Common myeloid progenitor, CD34-positive (primary cell): ENCODE data around the gene HHAT.
A peak's percentile ranks its signal among the peaks of the same experiment; 100 is the strongest.

Experiments used
- CTCF ChIA-PET: fragments of 350-600 bp; sonication (Branson Sonifier 250); formaldehyde crosslinking; loops from one replicate; lab custom pipeline; 2021; ENCODE audit warnings: antibody characterized with exemption; lab: Charles Lee
- POLR2A ChIA-PET: fragments of 350-600 bp; sonication (Branson Sonifier 250); formaldehyde crosslinking; loops from one replicate; lab custom pipeline; 2021; ENCODE audit warnings: antibody characterized with exemption; lab: Charles Lee
- DNase-seq, 3 donors: peaks; one replicate each; pipeline versions ENCODE4 v3.0.0 to v3.0.0-alpha.2; 2013
- H3K27ac ChIP-seq, 2 experiments: 1 replicate in 1 of 2; 2 replicates in 1 of 2; pipeline ENCODE4 v1.7.0; 2013; ENCODE audit warnings: inconsistent platforms in 2 of 2, low read length in 2 of 2, mild to moderate bottlenecking in 2 of 2, low read depth in 1 of 2, moderate library complexity in 1 of 2; ENCODE audit not compliant: severe bottlenecking in 2 of 2, insufficient read depth in 1 of 2, poor library complexity in 1 of 2
- H3K27me3 ChIP-seq, 5 experiments: replicated peaks in 2 of 5; 1 replicate in 3 of 5; 2 replicates in 2 of 5; pipeline versions ENCODE4 v1.6.1 to v1.7.0; 2013; ENCODE audit warnings: low read length in 4 of 5, mild to moderate bottlenecking in 2 of 5, moderate library complexity in 2 of 5, inconsistent platforms in 1 of 5; ENCODE audit not compliant: insufficient read depth in 5 of 5, control insufficient read depth in 4 of 5
- H3K36me3 ChIP-seq, 4 experiments: 1 replicate in 2 of 4; 2 replicates in 2 of 4; pipeline versions ENCODE4 v1.6.1 to v1.7.0; 2013; ENCODE audit warnings: low read length in 3 of 4, control low read depth in 1 of 4, mild to moderate bottlenecking in 1 of 4; ENCODE audit not compliant: control insufficient read depth in 4 of 4, insufficient read depth in 4 of 4
- H3K4me1 ChIP-seq, 4 experiments: 1 replicate in 3 of 4; 2 replicates in 1 of 4; pipeline versions ENCODE4 v1.6.1 to v1.7.1; 2013; ENCODE audit warnings: low read length in 3 of 4, mild to moderate bottlenecking in 3 of 4, control low read depth in 1 of 4, inconsistent platforms in 1 of 4, moderate library complexity in 1 of 4; ENCODE audit not compliant: control insufficient read depth in 4 of 4, insufficient read depth in 4 of 4; ENCODE audit errors: control extremely low read depth in 1 of 4
- H3K4me3 ChIP-seq, 7 experiments: 1 replicate in 4 of 7; 2 replicates in 3 of 7; pipeline versions ENCODE4 v1.5.1 to v1.7.0; 2013; ENCODE audit warnings: mild to moderate bottlenecking in 7 of 7, low read length in 6 of 7, moderate library complexity in 6 of 7, inconsistent platforms in 2 of 7, low read depth in 2 of 7, control low read depth in 1 of 7; ENCODE audit not compliant: insufficient read depth in 4 of 7, control insufficient read depth in 1 of 7; ENCODE audit errors: extremely low read depth in 1 of 7
- H3K9me3 ChIP-seq, 5 experiments: 1 replicate in 4 of 5; 2 replicates in 1 of 5; pipeline versions ENCODE4 v1.6.1 to v1.7.1; 2013; ENCODE audit warnings: low read length in 4 of 5, mild to moderate bottlenecking in 2 of 5, inconsistent platforms in 1 of 5, low read depth in 1 of 5, moderate library complexity in 1 of 5; ENCODE audit not compliant: control insufficient read depth in 4 of 5, insufficient read depth in 2 of 5; ENCODE audit errors: control extremely low read depth in 1 of 5
- WGBS: methylation state at CpG from one replicate; pipeline ENCODE4 v1.1.5; 2013; ENCODE audit not compliant: insufficient coverage; 5-methylcytosine and 5-hydroxymethylcytosine counted together

The HHAT gene

GRCh38 chr1:210556475-210556874 lies 227.8 kb downstream of the HHAT start:
- H3K4me1 ChIP-seq, result peaks cover 0 to 8% (median 4%) of the 10 kb centered on the region in 4 experiments
- H3K27ac ChIP-seq, result no peak overlapping the region
- DNase-seq, result peak in 1 of 3 donors; percentile 1
- WGBS, result 83% methylated on average over 1 of the region's 1 CpG
- no peaks in the 10 kb centered on the region for H3K9me3 ChIP-seq
- no peak overlapping the region for H3K4me3 ChIP-seq
- ChIA-PET CTCF (interaction anchor here (0.7 kb wide), 1 partner anchor 10 kb away, joined by 3 read pairs; no protein-coding TSS in a partner anchor), POLR2A (no interaction called here)
- no peaks in the 10 kb centered on the region for H3K27me3 ChIP-seq
- no peaks in the 10 kb centered on the region for H3K36me3 ChIP-seq

- 94% methylated on average over 3 of the region's 7 CpGs for WGBS
- H3K27ac ChIP-seq, result no peak overlapping the region
- POLR2A ChIA-PET, result no interaction called here
- H3K4me3 ChIP-seq, result no peak overlapping the region
- peak in 2 of 3 donors; percentile 22 to 44 for DNase-seq
- H3K4me1 ChIP-seq, result peaks cover 0 to 8% (median 4%) of the 10 kb centered on the region in 4 experiments
- no peaks in the 10 kb centered on the region for H3K9me3 ChIP-seq
- no peaks in the 10 kb centered on the region for H3K27me3 ChIP-seq
- CTCF ChIA-PET, result interaction anchor here (0.7 kb wide), 1 partner anchor 9 kb away, joined by 3 read pairs; no protein-coding TSS in a partner anchor
- H3K36me3 ChIP-seq, result no peaks in the 10 kb centered on the region
Observed at GRCh38 chr1:210557426-210558077, 228.8 kb downstream of the HHAT start.

- peaks cover 0 to 8% (median 4%) of the 10 kb centered on the region in 4 experiments for H3K4me1 ChIP-seq
- WGBS, result 40% methylated on average over 1 of the region's 1 CpG
- POLR2A ChIA-PET, result no interaction called here
- CTCF ChIA-PET, result no interaction called here
- no peaks in the 10 kb centered on the region for H3K9me3 ChIP-seq
- no peak overlapping the region for H3K4me3 ChIP-seq
- no peaks in the 10 kb centered on the region for H3K36me3 ChIP-seq
- DNase-seq, result peak; percentile 20 to 74 (median 69)
- H3K27ac ChIP-seq, result no peak overlapping the region
- no peaks in the 10 kb centered on the region for H3K27me3 ChIP-seq
Observed at GRCh38 chr1:210558302-210558701, 229.6 kb downstream of the HHAT start.

GRCh38 chr1:210565306-210565705 lies 236.6 kb downstream of the HHAT start:
- H3K4me1 ChIP-seq, result peaks cover 0 to 9% (median 3%) of the 10 kb centered on the region in 4 experiments
- H3K4me3 ChIP-seq, result no peak overlapping the region
- WGBS, result 80% methylated on average over 1 of the region's 2 CpGs
- no peaks in the 10 kb centered on the region for H3K9me3 ChIP-seq
- ChIA-PET CTCF (no interaction called here), POLR2A (no interaction called here)
- DNase-seq, result no peak
- H3K27ac ChIP-seq, result no peak overlapping the region
- no peaks in the 10 kb centered on the region for H3K36me3 ChIP-seq
- no peaks in the 10 kb centered on the region for H3K27me3 ChIP-seq

- no peaks in the 10 kb centered on the region for H3K27me3 ChIP-seq
- CTCF ChIA-PET, result interaction anchor here (1.2 to 6.8 kb wide), 2 partner anchors 14 to 33 kb away, joined by 4 to 34 read pairs; no protein-coding TSS in a partner anchor
- POLR2A ChIA-PET, result no interaction called here
- peaks cover 0 to 9% (median 3%) of the 10 kb centered on the region in 4 experiments for H3K4me1 ChIP-seq
- H3K36me3 ChIP-seq, result no peaks in the 10 kb centered on the region
- H3K4me3 ChIP-seq, result no peak overlapping the region
- peak in 1 of 3 donors; percentile 19 for DNase-seq
- H3K27ac ChIP-seq, result no peak overlapping the region
- no peaks in the 10 kb centered on the region for H3K9me3 ChIP-seq
Observed at GRCh38 chr1:210568631-210569030, 239.9 kb downstream of the HHAT start.

GRCh38 chr1:210570116-210570515 lies 241.4 kb downstream of the HHAT start:
- Histone ChIP-seq H3K4me1 (peaks cover 0 to 9% (median 3%) of the 10 kb centered on the region in 4 experiments), H3K4me3 (no peak overlapping the region), H3K27me3 (no peaks in the 10 kb centered on the region), H3K9me3 (no peaks in the 10 kb centered on the region), H3K27ac (no peak overlapping the region), H3K36me3 (no peaks in the 10 kb centered on the region)
- ChIA-PET CTCF (interaction anchor here (1.6 to 6.8 kb wide), 4 partner anchors 10 to 564 kb away, joined by 3 to 34 read pairs (median 7); partner anchors contain the start of gene KCNH1), POLR2A (no interaction called here)
- WGBS, result 100% methylated on average over 2 of the region's 2 CpGs
- no peak for DNase-seq
